GM21526 (cell line): ENCODE measurements around the gene LIPA.
"Not testable (repeated sequence)": the region's sequence is repeated elsewhere in the genome, so short reads cannot be mapped to it uniquely, and the experiment has no call there.

Experiments
- ATAC-seq: cut with Tn5 transposase; IDR thresholded peaks from one replicate; pipeline ENCODE4 v1.9.1; 2021; ENCODE audit warnings: moderate library complexity; ENCODE audit not compliant: unreplicated experiment, low FRiP score

The LIPA gene

GRCh38 chr10:89251409-89252224, at the start of gene LIPA:
Gene LIPA, minus strand, starts transcription at chr10:89251775. Its CDS starts 4,127 bp downstream, at chr10:89247648.
- ATAC-seq = peak; percentile 94

GRCh38 chr10:89301232-89301631, 49.7 kb upstream of the LIPA start:
- ATAC-seq = no peak

GRCh38 chr10:89299031-89299430, 47.5 kb upstream of the LIPA start:
- no peak for ATAC-seq

GRCh38 chr10:89297791-89298190, 46.2 kb upstream of the LIPA start:
- ATAC-seq = no peak

GRCh38 chr10:89297356-89297755, 45.8 kb upstream of the LIPA start:
- ATAC-seq = no peak

- ATAC-seq = peak; percentile 54
Observed at GRCh38 chr10:89296220-89296648, 44.7 kb upstream of the LIPA start.

GRCh38 chr10:89295597-89295996, 44.0 kb upstream of the LIPA start:
- ATAC-seq = no peak

- no peak for ATAC-seq
Observed at GRCh38 chr10:89294721-89295239, 43.2 kb upstream of the LIPA start.

- ATAC-seq = not testable (repeated sequence)
Observed at GRCh38 chr10:89285303-89285702, 33.7 kb upstream of the LIPA start.

GRCh38 chr10:89284711-89285110, 33.1 kb upstream of the LIPA start:
- not testable (repeated sequence) for ATAC-seq

- no peak for ATAC-seq
Observed at GRCh38 chr10:89283936-89284475, 32.4 kb upstream of the LIPA start.

- no peak for ATAC-seq
Observed at GRCh38 chr10:89283025-89283935, 31.7 kb upstream of the LIPA start.

GRCh38 chr10:89281606-89282395, 30.2 kb upstream of the LIPA start:
- no peak for ATAC-seq

GRCh38 chr10:89280508-89280907, 28.9 kb upstream of the LIPA start:
- no peak for ATAC-seq

- no peak for ATAC-seq
Observed at GRCh38 chr10:89279421-89279869, 27.9 kb upstream of the LIPA start.

- ATAC-seq = no peak
Observed at GRCh38 chr10:89278900-89279392, 27.4 kb upstream of the LIPA start.

GRCh38 chr10:89278034-89278535, 26.5 kb upstream of the LIPA start:
- ATAC-seq = no peak

- ATAC-seq = no peak
Observed at GRCh38 chr10:89275383-89275782, 23.8 kb upstream of the LIPA start.

- no peak for ATAC-seq
Observed at GRCh38 chr10:89274928-89275327, 23.4 kb upstream of the LIPA start.

GRCh38 chr10:89273680-89274079, 22.1 kb upstream of the LIPA start:
- ATAC-seq = no peak
